Adipocyte (in vitro differentiated cells): Measurements from ENCODE around the gene SPEF2.

Experiments used
- DNase-seq: peaks from one replicate; pipeline ENCODE4 v3.0.0-alpha.2; 2015; ENCODE audit warnings: low read depth
- H3K27me3 ChIP-seq: replicated peaks from 2 replicates; pipeline ENCODE4 v1.7.0; 2013; ENCODE audit warnings: mild to moderate bottlenecking, low read length, moderate library complexity; ENCODE audit not compliant: control insufficient read depth, insufficient read depth
- H3K36me3 ChIP-seq: 2 replicates; pipeline ENCODE4 v1.7.0; 2013; ENCODE audit warnings: low read length, mild to moderate bottlenecking, moderate library complexity; ENCODE audit not compliant: control insufficient read depth, insufficient read depth, severe bottlenecking
- H3K4me1 ChIP-seq: 2 replicates; pipeline ENCODE4 v1.7.0; 2013; ENCODE audit warnings: mild to moderate bottlenecking, low read length, moderate library complexity; ENCODE audit not compliant: control insufficient read depth, insufficient read depth
- H3K4me3 ChIP-seq: 2 replicates; pipeline ENCODE4 v1.7.0; 2013; ENCODE audit warnings: mild to moderate bottlenecking, low read length, moderate library complexity
- H3K9ac ChIP-seq: 2 replicates; pipeline ENCODE4 v1.7.0; 2013; ENCODE audit warnings: mild to moderate bottlenecking, low read length, moderate library complexity
- H3K9me3 ChIP-seq: 2 replicates; pipeline ENCODE4 v1.7.0; 2013; ENCODE audit warnings: mild to moderate bottlenecking, low read length, moderate library complexity; ENCODE audit not compliant: control insufficient read depth

SPEF2 gene

GRCh38 chr5:35741126-35741716 is 123.6 kb downstream of the SPEF2 start:
- no peak overlapping the region for H3K9ac ChIP-seq
- peaks cover 17% of the 10 kb centered on the region for H3K4me1 ChIP-seq
- DNase-seq, result no peak
- peaks cover 4% of the 10 kb centered on the region for H3K9me3 ChIP-seq
- no peaks in the 10 kb centered on the region for H3K27me3 ChIP-seq
- H3K36me3 ChIP-seq, result no peaks in the 10 kb centered on the region
- no peak overlapping the region for H3K4me3 ChIP-seq

GRCh38 chr5:35741971-35742370 is 124.3 kb downstream of the SPEF2 start:
- H3K27me3 ChIP-seq, result no peaks in the 10 kb centered on the region
- no peaks in the 10 kb centered on the region for H3K36me3 ChIP-seq
- no peaks in the 10 kb centered on the region for H3K9me3 ChIP-seq
- no peak overlapping the region for H3K9ac ChIP-seq
- no peak for DNase-seq
- peaks cover 17% of the 10 kb centered on the region for H3K4me1 ChIP-seq
- no peak overlapping the region for H3K4me3 ChIP-seq

GRCh38 chr5:35743644-35744043 is 126.0 kb downstream of the SPEF2 start:
- H3K9ac ChIP-seq, result no peak overlapping the region
- no peaks in the 10 kb centered on the region for H3K9me3 ChIP-seq
- H3K4me3 ChIP-seq, result no peak overlapping the region
- H3K4me1 ChIP-seq, result peaks cover 17% of the 10 kb centered on the region
- no peak for DNase-seq
- no peaks in the 10 kb centered on the region for H3K27me3 ChIP-seq
- no peaks in the 10 kb centered on the region for H3K36me3 ChIP-seq

- Histone ChIP-seq H3K9ac (no peak overlapping the region), H3K27me3 (no peaks in the 10 kb centered on the region)
These were observed 127.5 kb downstream of the SPEF2 start for GRCh38 chr5:35745193-35745592.

GRCh38 chr5:35745660-35746059 is 128.0 kb downstream of the SPEF2 start:
- no peak for DNase-seq
- Histone ChIP-seq H3K4me3 (no peak overlapping the region), H3K27me3 (no peaks in the 10 kb centered on the region), H3K9me3 (no peaks in the 10 kb centered on the region), H3K36me3 (no peaks in the 10 kb centered on the region), H3K9ac (no peak overlapping the region), H3K4me1 (peaks cover 11% of the 10 kb centered on the region)

More at GRCh38 chr5:35745193-35745592, 127.5 kb downstream of the SPEF2 start:
- Histone ChIP-seq H3K36me3 (no peaks in the 10 kb centered on the region), H3K4me3 (no peak overlapping the region), H3K9me3 (no peaks in the 10 kb centered on the region), H3K4me1 (peaks cover 16% of the 10 kb centered on the region)
- no peak for DNase-seq

GRCh38 chr5:35752012-35752411 is 134.3 kb downstream of the SPEF2 start:
- Histone ChIP-seq H3K4me1 (peaks cover 5% of the 10 kb centered on the region), H3K9ac (no peak overlapping the region), H3K4me3 (no peak overlapping the region), H3K9me3 (no peaks in the 10 kb centered on the region), H3K36me3 (no peaks in the 10 kb centered on the region), H3K27me3 (no peaks in the 10 kb centered on the region)
- DNase-seq, result no peak

GRCh38 chr5:35753500-35753899 is 135.8 kb downstream of the SPEF2 start:
- Histone ChIP-seq H3K9me3 (no peaks in the 10 kb centered on the region), H3K27me3 (no peaks in the 10 kb centered on the region), H3K9ac (no peak overlapping the region), H3K4me1 (peaks cover 5% of the 10 kb centered on the region), H3K36me3 (no peaks in the 10 kb centered on the region), H3K4me3 (no peak overlapping the region)
- no peak for DNase-seq

- H3K4me3 ChIP-seq, result no peak overlapping the region
- no peaks in the 10 kb centered on the region for H3K27me3 ChIP-seq
- no peaks in the 10 kb centered on the region for H3K9me3 ChIP-seq
- H3K9ac ChIP-seq, result no peak overlapping the region
- no peaks in the 10 kb centered on the region for H3K36me3 ChIP-seq
- peaks cover 5% of the 10 kb centered on the region for H3K4me1 ChIP-seq
- no peak for DNase-seq
These were observed 136.8 kb downstream of the SPEF2 start for GRCh38 chr5:35754481-35754880.

GRCh38 chr5:35755966-35756365 is 138.3 kb downstream of the SPEF2 start:
- H3K27me3 ChIP-seq, result no peaks in the 10 kb centered on the region

GRCh38 chr5:35758151-35758724 is 140.6 kb downstream of the SPEF2 start:
- Histone ChIP-seq H3K36me3 (no peaks in the 10 kb centered on the region), H3K9me3 (no peaks in the 10 kb centered on the region), H3K4me3 (no peak overlapping the region), H3K9ac (no peak overlapping the region), H3K27me3 (no peaks in the 10 kb centered on the region), H3K4me1 (peaks cover 5% of the 10 kb centered on the region)
- no peak for DNase-seq

More at GRCh38 chr5:35755966-35756365, 138.3 kb downstream of the SPEF2 start:
- Histone ChIP-seq H3K9me3 (no peaks in the 10 kb centered on the region), H3K4me1 (peaks cover 5% of the 10 kb centered on the region), H3K9ac (no peak overlapping the region), H3K36me3 (no peaks in the 10 kb centered on the region), H3K4me3 (no peak overlapping the region)
- no peak for DNase-seq

GRCh38 chr5:35761541-35761940 is 143.9 kb downstream of the SPEF2 start:
- H3K9ac ChIP-seq, result no peak overlapping the region
- no peak for DNase-seq
- H3K4me1 ChIP-seq, result no peaks in the 10 kb centered on the region
- H3K4me3 ChIP-seq, result no peak overlapping the region
- no peaks in the 10 kb centered on the region for H3K9me3 ChIP-seq
- H3K36me3 ChIP-seq, result no peaks in the 10 kb centered on the region
- H3K27me3 ChIP-seq, result no peaks in the 10 kb centered on the region

GRCh38 chr5:35762368-35762767 is 144.7 kb downstream of the SPEF2 start:
- Histone ChIP-seq H3K4me1 (no peaks in the 10 kb centered on the region), H3K9me3 (no peaks in the 10 kb centered on the region), H3K36me3 (no peaks in the 10 kb centered on the region), H3K4me3 (no peak overlapping the region), H3K27me3 (no peaks in the 10 kb centered on the region), H3K9ac (no peak overlapping the region)
- DNase-seq, result peak; percentile 8
